ENCODE measurements around the gene SBF2.
A peak's percentile ranks its signal among the peaks of the same experiment; 100 is the strongest.

SBF2 gene

DNA sequence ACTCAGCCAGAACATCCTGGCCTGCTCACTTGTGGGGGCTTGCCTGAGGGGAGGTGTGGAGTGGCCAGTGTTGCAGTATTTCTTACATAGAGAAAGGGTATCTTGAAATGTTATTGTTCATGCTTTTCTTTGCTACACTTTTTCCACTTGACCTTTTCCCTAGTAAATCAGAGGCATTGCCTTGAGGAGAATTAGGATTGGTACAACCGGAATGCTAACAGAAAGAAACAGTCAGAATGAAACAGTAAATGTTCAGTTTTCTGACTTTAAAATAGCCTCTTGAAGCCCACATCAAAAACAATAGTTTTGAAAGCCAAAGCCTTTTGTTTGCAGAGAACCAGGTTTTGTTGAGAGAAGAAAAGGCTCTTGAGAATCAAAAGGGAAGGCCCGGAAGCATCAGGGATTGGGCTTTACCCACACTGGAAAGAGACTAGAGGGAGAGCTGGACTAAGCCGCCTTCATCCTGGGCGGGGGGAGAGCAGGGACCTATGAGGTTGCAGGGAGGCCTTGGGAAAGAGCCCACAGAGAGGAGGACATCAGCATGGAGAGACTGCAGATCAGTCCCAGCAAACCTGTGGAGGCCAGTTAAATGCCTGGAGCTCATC is 23.2 kb upstream of the SBF2 start:
- DNase-seq: no peak

DNA sequence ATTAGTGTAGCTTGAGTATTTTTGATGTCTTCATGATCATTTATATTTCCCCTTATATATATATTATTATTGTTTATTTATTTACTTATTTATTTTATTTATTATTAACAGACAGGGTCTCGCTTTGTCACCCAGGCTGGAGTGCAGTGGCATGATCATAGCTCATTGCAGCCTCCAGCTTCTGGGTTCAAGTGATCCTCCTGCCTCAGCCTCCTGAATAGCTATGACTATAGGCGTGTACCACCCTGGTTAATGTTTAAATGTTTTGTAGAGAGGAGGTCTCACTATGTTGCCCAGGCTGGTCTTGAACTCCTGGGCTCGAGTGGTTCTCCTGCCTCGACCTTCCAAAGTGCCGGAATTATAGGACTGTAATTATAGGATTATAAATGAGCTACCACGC is 21.1 kb upstream of the SBF2 start:
- DNase-seq: no peak

DNA sequence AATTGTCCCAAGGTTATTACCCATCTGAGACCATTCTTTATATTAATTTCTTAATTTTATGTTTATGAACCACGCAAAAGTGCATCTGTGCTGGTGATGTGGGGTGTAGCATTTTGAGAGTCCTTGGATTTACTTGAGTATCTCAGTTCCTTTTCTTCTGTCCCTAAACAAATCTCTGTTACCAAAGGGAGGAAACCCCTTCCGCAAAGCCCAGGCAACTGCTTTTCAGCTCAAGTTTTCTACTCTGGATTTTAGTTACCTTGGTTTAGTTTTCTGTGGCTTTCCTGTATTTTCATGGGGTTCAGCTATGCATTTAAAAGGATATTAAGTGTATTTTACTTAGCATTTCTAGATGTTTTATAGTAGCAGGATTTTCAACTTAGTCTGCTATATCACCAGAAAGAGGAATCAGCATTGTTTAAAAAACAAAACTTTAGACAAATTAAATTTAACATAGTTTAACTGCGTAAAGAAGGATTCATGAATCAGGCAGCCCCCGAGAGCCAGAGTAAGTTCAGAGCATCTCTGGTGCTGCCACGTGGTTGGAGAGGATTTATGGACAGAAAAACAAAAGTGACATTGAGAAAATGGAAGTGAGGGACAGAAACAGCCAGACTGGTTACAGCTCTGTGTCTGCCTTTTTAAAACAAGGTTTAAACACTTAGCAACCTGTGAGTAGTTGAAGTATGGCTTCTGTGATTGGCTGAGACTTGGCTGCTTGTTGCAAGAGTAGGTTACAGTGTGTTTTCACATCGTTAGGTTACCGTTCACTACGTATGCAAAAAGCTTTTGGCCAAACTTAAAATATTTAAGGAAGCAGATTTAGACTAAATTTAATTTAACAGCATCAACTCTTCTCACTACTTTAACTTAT is 20.4 kb upstream of the SBF2 start:
- DNase-seq: no peak

DNA sequence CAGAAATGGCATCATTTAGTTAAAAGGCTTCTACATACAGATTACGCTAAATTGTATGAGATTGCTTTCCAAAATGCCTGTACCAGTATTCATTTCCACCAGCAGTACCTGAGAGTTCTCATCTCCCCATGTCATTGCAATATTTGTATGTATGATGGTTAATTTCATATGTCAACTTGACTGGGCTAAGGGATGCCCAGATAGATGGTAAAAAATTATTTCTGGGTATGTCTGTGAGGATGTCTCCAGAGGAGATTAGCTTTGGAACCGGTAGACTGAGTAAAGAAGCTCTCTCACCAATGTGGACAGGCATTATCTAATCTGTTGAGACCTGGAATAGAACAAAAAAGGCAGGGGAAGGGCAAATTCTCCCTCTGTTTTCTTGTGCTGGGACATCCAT is 17.8 kb upstream of the SBF2 start:
- DNase-seq: no peak

DNA sequence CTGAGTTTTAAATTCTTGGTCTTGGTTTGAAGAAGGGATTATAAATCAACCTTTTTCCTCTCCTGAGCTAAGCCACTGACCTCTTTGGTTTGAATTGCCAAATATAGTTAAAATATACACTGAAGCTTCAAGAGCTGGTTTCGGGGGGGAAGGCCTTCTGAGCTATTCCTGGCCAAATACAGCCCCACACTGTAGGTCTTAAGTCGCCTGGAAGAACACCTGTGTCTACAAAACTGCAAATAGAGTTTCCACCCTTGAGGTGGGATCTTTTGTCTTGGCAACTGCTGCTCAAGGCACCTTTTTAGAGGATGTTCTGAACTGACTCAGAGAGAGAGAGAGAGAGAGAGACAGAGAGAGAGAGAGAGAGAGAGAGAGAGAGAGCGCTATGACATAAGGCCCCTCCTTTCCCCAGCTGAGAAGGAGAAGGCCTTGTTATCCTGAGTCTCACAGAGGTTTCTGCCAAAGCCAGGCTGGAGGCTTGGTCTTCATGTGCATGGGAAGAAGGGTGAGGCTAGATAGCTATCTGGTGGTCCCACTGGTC is 16.4 kb upstream of the SBF2 start:
- DNase-seq: no peak

DNA sequence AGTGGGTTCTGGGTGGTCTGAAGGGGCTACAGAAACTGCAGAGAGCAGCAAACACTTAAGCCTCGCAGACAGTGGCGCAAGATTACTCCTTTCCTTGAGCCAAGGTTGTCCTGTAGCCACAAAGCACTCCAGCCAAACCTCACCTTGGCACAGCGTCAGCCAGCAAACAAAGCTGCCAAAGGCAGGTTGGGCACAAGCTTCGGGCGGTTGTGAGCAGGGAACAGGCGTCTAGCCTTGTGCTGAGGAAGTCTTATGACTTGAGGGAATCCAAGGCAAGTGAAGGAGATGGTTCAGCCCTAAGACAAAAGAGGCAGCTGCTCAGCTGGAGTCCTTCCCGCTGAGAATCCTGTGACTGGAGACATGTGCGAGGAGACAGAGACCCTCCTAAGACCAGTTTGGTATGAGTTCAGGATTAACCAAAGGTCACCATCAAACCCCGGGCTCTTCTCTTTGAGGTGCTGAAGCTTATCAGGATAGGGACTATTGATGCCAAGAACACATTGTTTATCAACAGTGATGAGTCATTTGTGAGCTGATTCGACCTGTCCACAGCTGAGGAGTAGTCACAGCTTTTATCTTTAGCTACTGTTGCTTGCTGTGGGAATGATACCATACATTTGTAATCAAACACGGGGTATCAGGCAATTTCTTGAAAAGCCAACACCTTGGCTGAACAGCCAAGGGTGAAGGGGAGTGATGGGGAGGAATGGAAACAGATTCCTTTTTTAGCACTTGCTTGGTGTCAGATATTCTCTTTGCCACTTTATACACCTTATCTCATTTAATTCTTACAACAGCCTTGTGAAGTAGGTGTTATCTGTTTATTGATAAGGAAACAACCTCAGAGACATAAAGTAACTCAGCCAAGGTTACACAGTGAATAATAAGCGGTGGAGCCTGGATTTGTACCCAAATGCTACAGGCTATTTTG is 15.4 kb upstream of the SBF2 start:
- no peak for DNase-seq

DNA sequence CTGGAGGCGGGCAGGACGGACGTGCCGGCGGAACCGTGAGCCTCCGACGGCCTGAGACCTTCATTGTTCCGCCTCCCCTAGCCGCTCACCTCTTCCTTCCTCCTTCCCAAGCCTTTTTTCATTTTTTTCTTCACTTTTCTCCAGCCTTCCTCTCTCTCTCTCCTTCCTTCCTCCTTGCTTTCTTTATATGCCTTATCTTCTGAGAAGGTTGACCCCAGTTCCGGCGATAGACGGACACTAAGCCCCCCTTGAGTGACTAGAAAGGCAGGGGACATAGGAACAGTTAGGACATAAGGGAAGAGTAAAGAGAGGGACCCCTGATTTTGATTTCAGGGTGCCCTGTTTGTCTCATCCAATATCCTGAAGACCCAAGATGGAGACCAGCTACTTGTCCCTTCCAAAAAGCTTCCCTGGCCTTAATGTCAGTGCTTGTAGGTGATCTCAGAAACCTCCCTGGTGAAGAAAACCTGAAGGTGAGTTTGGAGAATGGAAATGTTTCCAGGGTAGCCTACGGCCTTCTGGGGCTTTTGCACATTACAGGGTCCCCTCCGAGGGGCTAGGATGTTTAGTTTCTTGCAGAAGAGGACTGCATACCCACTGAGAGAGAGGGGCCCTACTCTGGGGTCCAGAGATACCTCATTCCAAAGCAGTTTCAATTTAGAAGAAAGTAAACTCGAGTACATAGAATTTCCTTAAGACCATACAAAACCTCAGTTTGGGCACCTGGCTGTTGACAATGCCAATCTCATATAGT is 14.4 kb upstream of the SBF2 start:
- no peak for DNase-seq

DNA sequence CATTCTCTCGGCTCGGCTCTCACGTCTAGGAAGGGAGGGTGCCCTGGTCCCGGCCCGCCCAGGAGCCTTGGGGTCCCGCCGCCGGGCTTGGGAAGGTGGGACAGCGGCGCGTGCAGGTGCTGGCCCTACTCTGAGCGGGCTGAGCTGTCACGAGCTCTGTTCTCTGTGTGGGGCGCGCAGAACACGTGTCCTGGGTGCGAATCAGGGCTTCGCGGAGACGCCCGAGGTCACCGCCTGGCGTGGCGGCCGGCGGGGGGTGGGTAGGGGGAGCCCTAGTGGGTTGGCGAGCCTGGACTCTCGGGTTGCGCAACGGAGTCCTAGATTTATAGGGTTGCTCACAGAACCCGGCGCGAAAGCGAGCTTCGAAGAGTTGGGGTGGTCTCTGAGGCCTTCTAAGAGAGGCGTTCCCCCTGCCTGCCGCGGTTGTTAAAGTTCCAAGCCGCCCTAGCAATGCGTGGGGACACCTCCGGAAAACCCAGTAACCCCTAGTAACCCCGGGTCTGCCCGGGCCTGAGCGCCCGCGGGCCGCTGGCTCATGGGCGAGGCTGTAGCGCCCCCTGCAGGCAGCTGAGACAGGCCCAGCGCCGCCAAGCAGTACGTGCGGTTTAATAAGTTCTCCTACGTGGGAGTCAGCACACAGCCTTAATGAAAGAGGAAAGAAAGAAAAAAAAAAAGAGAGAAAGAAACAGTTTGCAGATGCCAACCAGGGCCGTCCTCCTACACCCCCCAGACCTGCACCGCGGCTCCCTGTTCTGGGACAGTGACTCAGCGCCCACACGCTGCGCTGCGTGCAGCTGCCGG is 13.6 kb upstream of the SBF2 start:
- DNase-seq: peak; percentile 74

DNA sequence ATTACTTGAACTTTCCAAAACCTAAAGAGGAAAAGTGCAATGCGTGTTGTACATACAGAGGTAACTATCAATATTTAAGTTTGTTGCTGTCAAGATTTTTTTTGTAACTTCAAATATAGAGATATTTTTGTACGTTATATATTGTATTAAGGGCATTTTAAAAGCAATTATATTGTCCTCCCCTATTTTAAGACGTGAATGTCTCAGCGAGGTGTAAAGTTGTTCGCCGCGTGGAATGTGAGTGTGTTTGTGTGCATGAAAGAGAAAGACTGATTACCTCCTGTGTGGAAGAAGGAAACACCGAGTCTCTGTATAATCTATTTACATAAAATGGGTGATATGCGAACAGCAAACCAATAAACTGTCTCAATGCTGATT is 13.0 kb upstream of the SBF2 start:
- no peak for DNase-seq

DNA sequence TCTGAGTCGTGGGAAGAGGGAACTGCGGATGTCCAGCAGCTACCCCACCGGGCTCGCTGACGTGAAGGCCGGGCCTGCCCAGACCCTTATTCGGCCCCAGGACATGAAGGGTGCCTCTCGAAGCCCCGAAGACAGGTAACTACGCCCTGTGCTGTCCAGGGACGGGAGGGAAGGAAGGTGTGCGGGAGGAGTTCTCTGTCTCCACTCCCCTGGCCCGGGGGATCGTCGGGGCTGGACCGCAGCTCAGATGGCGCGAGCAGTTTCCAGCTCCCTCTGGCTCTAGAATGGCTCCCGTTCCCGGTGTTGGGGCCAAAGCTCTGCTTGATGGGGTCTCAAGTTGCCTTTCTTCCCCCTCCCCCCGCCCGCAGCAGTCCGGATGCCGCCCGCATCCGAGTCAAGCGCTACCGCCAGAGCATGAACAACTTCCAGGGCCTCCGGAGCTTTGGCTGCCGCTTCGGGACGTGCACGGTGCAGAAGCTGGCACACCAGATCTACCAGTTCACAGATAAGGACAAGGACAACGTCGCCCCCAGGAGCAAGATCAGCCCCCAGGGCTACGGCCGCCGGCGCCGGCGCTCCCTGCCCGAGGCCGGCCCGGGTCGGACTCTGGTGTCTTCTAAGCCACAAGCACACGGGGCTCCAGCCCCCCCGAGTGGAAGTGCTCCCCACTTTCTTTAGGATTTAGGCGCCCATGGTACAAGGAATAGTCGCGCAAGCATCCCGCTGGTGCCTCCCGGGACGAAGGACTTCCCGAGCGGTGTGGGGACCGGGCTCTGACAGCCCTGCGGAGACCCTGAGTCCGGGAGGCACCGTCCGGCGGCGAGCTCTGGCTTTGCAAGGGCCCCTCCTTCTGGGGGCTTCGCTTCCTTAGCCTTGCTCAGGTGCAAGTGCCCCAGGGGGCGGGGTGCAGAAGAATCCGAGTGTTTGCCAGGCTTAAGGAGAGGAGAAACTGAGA is 12.2 kb upstream of the SBF2 start:
- no peak for DNase-seq

DNA sequence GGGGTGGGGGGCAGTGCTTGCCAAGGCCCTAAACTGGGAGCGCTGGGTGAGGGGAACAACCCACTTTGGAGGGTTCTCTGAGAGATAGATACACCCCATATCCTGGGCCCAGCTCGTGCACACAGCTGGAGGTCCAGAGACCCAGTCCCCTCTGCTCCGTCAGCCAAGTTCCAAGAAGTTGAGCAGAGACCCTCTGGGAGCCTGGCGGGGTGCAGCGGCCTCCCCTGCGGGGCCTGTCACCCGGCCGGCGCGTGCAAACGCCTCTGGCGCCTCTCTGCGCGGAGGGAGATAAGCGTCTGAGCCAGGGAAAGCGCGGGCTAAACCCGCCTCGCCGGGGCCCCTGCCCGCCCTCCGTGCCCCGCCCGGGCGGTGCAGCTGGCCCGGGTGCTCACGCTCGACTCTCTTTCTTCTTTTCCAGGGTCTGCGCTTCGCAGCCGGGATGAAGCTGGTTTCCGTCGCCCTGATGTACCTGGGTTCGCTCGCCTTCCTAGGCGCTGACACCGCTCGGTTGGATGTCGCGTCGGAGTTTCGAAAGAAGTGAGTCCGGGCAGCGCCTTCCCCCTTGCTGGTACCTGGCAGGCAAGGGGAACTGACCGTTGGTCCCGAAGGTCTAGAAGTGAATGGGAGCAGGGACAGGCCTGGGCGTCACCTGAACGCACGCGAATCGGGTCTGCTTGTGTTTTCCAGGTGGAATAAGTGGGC is 11.4 kb upstream of the SBF2 start:
- no peak for DNase-seq

DNA sequence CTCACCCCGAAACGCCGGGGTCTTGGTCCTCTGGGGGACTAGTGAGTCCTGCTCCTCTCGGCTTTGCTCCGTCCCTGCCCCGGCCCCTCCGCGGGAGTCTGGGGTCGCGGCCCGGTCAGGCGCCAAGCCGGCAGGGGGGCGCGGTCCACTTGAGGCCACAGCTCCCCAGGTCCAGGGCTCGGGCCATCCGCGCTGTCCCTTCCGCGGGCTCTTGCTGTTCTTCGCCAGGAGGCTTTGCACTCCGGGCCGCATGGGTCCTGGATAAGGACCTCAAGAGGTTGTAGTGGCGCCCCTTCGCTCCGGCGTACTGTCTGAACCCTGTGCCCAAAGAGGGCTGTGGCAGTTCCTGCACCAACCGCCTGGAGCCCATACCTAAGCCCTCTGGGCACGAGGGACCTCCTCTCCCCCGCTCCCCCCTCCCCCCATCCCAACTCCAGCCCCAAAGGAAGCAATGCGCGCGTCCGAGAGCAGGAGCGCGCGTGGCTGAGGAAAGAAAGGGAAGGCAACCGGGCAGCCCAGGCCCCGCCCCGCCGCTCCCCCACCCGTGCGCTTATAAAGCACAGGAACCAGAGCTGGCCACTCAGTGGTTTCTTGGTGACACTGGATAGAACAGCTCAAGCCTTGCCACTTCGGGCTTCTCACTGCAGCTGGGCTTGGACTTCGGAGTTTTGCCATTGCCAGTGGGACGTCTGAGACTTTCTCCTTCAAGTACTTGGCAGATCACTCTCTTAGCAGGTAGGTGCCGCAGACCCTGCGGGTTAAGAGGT is 10.7 kb upstream of the SBF2 start, which contains the start of gene ADM:
Gene ADM, plus strand, starts transcription at position 579 of the 767 bp plus-strand sequence. CDS start 628 bp downstream, outside the sequence.
- no peak for DNase-seq

DNA sequence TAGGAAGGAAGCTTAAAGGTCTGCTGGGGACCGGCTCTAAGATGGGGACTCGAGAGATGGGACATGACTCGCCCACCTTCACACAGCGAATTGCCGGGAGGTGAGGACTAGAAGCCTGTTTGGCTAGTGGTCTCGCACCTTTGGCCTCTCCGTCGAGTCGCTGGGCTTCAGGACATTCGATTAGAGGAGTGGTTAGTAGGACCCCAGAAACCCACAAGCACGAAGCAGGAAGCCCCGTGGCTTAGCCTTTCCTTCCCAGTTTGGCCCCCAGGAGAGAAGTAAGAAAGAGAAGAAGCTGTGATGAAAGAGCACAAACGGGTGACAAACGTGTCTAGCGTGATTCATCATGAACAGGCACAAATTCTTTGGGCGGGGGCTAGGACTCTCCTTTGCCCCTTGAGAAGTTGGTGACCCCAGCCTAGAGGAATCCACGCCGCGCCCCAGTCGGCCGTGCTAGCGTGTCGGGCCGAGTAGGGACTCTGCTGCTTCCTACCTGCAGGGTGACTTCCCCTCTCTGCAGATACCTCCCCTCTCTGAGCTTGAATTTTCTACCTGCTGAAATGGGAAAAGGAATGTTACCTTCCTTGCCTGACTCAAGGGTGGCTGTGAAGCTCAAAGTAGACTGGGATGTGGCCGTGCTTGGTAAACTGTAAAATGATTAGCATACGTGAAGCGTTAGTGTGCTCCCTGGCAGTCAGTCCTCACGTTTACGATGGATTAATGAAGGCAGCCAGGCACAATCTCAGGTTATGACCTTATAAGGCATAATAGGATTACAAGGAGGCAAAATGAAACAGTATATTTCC is 9.7 kb upstream of the SBF2 start:
- no peak for DNase-seq

DNA sequence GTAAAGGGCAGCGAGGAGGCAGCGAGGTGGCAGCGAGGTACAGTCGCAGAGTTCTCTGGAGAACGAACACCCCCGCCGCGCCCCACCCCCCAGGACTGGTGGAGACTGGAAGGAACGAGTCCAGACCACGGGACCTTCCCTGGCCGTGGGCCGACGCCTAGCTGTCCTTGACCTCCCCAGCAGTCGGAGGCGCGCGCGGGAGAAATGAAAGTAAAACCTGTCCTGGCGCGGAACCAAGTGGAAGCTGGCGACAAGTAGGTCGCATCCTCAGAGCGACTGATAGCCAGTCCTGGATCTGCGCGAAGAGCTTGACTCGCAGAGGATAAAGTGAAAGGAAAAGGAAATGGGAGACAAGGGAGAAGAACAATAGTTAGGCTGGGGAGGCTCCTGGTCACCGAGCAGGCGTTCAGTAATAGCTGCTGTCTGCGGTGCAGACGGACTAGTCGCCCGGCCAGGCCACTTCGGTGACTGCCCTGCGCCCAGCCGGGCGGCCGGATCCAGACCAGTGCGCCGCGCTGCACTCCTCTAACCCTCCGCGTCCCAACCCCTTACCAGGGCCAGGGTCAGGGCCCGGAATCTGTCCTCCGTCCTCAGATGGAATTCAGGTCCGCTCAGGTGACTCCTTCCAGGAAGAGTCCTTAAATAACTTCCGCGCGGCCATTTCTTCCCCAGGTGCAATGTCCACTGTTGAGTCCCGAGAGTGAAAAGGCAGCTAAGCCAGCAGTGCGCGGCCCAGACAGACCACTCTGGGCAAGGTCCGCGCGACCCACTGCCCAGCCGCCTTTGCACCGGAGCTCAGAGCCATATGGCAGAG is 8.9 kb upstream of the SBF2 start:
- DNase-seq: no peak

DNA sequence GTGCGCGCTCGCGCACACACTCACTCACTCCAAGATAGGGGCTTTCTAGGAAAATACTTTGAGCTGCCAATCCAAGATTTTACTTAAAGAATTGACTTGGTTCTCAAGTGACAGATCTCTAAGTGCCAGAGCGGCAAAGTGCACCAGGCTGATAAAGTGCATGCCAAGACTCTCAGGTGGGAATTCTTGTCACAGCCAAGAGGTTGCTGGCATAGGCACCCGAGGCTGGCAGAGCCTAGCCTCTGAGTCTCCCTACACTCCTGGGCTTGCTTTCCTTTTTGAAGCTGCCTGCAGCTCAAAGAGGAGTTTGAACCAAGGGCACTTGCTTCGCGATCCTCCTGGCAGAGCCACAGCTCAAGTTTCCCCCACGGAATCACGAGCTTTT is 8.3 kb upstream of the SBF2 start:
- no peak for DNase-seq

DNA sequence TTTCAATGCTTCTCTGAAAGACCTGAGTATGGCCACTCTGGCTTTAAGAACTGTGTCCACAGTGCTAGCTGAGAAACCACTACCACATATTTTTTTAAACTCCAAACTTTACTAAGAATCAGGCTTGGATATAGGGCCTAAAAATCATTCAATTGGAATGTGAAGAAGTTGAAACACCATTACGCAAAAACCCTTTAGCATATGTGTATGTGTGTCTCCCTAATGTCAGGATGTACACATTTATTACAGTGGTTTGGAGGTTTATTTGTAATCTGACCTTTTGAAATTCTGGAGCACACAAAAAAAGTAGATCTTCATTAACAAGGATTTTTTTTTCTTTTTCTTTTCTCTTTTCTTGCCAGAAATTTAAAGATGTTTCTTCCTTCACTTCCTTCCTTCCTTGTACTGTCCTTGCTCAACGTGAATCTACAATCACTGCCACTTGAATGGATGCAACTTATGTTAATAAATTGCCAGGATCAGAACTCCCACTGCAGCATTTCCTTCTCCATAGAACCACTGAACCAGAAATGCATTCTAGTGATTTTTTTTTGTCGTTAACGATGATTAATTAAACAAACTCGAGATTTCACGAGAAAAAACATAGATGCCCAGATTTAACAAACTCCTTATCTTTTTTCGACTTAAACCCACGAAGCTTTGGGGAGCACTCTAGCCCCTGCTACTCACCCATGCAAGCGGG is 7.8 kb upstream of the SBF2 start:
- no peak for DNase-seq
